GM12891 (cell line): ENCODE measurements around the gene IFI44L.

Experiments
- POLR2AphosphoS5 ChIP-seq: IDR thresholded peaks from 2 replicates; pipeline ENCODE4 v1.6.1; 2011; ENCODE audit warnings: low read depth, low read length, control low read depth
- SPI1 ChIP-seq: IDR thresholded peaks from 2 replicates; pipeline ENCODE4 v1.6.1; 2011; ENCODE audit warnings: low read depth, low read length, control low read depth

DNA sequence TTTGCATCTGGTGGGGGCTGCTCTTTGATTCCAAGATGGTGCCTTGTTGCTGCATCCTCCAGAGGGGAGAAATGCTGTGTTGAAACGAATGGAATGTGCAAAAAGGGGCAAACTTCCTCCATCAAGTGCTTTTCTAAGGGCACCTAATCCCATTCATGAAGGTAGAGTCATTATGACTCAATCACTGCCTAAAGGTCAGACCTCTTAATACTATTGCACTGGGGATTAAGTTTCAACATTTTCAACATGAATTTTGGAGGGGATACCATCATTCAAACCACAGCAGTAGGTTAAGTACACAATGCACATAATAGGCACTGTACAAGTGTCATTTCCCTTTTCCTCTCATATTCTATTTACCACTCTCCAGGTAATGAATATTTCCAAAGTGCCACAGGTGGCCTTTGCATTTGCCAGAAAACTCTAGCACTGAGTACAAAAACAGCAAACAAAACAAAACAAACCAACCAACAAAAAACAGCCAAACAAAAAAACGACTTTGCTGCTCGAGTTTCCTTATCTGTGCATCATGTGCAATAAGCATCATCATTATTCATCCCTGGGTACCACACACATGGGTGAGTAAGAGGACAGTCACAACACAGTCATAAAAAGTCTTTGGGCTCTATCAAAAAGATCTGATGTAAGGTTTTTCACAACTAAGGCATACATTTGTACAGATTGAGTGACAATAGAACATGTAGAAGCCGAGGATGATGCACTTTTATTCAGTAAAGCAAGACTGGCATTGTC lies 71.9 kb downstream of the IFI44L start:
- no peak for TF ChIP-seq POLR2AphosphoS5
- no peak for TF ChIP-seq SPI1
